ENCODE data around the gene DLST.

The DLST gene

DNA sequence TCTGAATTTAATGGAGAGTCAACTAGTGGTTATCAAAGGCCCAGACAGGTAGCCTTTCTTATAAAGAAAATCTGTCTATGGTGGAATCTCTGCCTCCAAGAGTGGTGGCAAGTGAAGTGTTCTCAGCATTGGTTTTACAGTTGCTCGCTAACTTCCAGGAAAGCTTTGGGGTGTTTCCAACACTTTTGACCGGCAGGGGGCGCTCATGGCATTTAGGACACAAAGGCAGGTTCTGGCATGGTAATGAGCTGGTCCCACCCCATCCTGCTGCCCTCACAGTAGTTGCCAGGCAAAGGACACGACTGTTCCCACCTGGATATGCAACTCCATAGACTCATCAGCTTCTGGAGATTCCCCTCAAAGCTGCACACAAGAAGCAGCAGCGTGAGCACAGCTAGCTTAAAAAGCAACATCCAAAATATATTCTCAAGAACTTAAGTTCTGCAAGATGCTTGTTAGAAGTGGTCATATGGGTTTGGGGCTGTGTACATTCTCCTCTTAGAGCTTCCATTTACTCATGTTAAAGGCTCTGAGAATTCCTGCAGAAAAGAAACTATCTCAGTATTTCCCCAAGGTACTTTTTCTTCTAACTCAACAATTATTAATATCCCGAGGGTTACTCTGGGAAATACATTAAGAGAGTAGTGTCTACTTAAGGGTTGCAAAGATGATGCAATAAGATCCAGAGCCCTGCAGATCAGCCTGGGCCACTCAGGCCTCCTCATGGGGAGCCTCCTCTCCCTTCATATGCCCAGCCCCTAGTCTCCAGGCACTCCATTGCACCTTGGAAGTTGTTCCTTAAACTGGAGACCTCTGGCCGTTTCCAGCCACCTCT is 20.6 kb upstream of the DLST start:
- DNase-seq, result peak; percentile 40

DNA sequence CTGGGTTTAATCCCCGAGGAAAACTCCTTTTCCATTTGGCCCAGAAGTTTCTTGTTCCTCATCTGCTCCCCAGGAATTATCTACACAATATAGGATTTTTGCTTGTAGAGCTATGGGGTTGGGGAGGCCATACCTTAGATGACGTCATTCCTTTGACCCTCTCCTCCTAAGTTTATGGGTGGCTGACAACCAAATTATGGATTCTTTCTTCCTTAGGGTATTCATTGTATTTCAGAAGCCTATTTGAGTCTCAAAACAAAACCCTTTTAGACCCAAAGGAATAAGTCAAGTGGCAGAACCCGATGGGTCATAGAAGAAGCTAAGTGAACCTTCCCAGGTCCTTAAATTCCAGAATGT is 20.0 kb upstream of the DLST start:
- DNase-seq, result no peak

DNA sequence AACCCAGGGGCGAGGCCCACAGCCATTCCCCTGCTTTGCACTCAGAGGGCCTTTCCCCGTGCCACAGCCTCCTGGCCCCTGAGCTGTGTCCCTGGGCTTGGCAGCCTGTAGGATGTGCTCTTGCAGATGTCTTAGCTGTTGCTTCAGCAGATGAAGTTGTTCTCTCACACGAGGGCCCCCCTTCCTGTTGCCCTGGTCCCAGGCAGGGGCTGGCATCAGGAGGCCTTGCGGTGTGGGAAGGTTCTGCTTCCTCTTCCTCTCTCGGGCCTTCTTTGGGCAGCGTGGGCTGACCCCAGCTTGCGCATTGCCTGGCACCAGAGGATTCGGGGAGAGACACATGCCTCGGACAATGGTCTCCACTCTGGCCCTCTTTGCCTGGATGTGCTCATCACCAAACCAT is 18.4 kb upstream of the DLST start:
- DNase-seq, result no peak

DNA sequence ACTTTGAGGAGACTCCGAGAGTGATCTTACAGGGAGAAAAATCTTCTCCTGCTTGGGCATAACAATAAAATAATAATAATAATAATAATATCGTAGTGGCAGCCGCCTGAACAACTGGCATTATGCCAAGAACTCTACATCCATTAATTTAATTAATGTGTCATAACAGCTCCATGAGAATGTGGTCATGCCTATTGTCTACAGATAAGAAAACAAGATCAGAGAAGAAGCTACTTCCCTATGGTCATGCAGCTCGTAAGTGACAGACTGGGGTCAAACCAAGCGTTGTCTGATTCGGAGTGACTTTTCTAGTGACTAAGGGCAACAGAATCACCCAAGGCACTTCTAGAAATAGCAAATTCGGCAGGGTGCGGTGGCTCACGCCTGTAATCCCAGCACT is 17.5 kb upstream of the DLST start:
- DNase-seq, result no peak

GRCh38 chr14:74865156-74865555 is 16.6 kb upstream of the DLST start:
- no peak for DNase-seq

- DNase-seq, result no peak
Measured at GRCh38 chr14:74866708-74867389, 14.9 kb upstream of the DLST start.

- DNase-seq, result peak; percentile 69
Measured at GRCh38 chr14:74867673-74868072, 14.0 kb upstream of the DLST start.

DNA sequence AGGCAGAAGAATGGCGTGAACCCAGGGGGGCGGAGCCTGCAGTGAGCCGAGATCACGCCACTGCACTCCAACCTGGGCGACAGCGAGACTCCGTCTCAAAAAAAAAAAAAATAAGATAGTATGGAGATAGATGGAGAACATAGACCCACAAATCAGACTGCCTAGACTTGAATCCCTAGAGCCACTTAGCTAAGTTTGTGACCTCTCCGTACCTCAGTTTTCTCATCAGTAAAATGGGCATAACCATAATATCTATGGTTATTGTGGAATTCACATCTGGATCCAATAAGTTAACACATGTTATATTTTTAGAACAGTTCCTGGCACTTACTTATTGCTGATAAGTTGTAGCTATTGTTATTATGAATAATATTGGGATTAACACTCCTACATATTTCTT is 13.0 kb upstream of the DLST start:
- DNase-seq, result no peak

- no peak for DNase-seq
Measured at GRCh38 chr14:74871819-74872218, 9.9 kb upstream of the DLST start.

DNA sequence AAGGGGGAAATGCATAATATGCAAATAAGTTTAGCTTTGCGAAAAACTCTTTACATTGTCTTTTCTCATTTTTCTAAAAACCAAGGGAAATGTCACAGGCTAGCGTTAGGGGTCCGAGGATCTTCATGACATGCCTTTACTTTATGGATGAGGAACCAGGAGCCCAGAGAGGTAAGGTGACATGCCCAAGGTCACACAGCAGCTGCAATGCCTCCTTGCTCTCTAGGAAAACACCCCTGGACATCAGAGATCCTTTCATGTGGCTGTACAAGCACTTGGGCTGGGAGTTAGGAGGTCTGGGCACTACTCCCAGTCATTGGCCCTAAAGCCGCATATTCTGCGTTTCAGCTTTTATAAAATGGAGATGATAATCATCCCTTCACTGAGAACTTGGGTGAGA is 6.5 kb upstream of the DLST start:
- DNase-seq, result no peak

GRCh38 chr14:74875941-74876913 is 5.5 kb upstream of the DLST start, which contains the start of gene PROX2:
Gene PROX2 (minus strand): TSS chr14:74876145. CDS start chr14:74863834, 12,311 bp downstream.
- DNase-seq, result no peak

DNA sequence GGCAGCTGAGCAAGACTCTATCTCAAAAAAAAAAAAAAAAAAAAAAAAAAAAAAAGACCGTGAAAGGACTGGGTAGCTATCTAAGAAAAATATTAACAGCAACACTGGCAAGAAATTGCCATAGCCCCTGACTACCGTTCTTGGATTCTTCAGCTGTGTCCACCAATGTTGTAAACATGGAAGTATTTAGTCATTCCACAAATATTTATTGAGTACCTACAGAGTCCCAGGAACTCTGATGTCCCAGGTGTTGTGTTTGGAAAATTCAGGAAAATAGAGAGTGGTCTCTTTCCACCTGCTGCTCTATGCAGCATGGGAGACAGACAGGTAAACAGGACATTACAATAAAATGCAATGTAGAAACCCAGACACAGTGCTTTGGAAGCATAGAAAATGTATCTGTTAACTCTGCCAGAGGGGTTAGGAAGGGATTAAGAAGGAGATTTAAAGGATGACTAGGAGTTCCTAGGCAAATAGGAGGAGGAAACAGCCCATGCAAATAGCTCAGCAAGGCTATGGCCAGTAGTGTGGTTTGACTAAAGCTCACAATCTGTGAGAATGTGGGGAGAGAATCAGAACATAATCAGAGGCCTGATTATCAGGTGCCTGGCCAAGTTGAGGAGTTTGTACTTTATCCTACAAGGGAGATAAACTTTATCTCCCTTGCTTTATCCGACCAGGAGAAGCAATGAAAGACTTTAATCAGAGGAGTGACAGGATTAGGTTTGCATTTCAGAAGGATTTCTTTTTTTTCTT is 2.1 kb upstream of the DLST start:
- DNase-seq, result no peak

DNA sequence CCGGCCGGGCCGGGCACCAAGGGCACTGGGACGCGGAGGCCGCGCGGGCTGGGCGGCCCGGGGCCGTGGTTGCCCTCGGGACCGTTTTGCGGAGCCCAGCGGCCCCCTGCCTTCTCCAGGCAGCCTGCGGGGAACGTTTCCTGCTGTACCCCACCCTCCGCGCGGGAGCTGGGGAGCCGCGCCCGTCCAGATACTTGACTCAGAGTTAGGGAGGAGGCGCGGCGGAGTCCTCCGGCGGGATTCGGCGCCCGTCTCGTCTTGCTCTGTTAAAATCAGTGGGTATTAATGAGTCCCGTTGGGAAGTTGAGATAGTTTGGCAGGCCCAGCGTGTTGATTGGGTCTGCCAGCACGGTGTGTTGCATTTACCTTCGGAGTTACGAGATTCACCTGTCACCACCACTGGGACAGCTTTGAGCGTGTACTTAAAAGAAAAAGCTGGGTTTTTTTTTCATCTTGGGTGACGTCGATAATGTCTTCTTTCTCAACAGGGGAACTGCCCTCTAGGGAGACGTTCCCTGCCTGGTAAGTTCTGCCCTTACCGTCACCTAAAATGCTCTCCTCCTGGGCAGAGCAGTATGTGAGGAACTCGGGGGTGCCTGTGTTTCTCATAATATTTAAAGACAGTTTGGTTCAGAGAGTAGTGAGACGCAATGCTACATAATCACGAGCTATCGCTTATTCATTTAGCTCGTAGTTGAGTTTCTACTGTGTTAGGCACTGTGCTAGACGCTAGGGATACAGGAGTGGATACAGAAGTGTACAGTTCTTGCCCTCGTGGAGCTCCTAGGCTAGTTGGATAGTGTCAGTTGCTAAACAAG is 596 bp downstream of the DLST start:
- no peak for DNase-seq

- DNase-seq, result no peak
Measured at GRCh38 chr14:74886001-74886400, 4.3 kb downstream of the DLST start.

- DNase-seq, result no peak
Measured at GRCh38 chr14:74888164-74889158, 6.7 kb downstream of the DLST start.

- DNase-seq, result no peak
Measured at GRCh38 chr14:74890262-74890661, 8.5 kb downstream of the DLST start.

DNA sequence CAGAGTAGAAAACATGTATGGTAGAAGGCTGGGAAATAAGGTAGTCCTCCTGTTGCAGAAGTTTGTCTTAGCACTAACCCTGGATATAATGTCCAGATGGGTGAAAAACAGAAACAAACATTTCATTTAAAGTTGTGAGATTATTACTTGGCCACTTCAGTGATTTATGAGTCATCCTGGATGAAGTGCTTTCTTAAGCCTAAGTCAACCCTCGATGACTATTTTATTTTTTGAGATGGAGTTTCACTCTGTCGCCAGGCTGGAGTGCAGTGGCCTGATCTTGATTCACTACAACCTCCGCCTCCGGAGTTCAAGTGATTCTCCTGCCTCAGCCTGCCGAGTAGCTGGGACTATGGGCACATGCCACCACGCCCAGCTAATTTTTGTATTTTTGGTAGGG is 10.2 kb downstream of the DLST start:
- no peak for DNase-seq

- DNase-seq, result no peak
Measured at GRCh38 chr14:74892745-74893144, 11.0 kb downstream of the DLST start.

- no peak for DNase-seq
Measured at GRCh38 chr14:74893614-74894091, 11.9 kb downstream of the DLST start.

- no peak for DNase-seq
Measured at GRCh38 chr14:74896400-74896799, 14.7 kb downstream of the DLST start.
